GM23248 (cell line): Measurements from ENCODE around the gene LMNB1.

Experiments
- EZH2 ChIP-seq: fragments of 200-600 bp; sonication (generic); IDR thresholded peaks from 2 replicates; pipeline ENCODE4 v1.6.1; 2018; ENCODE audit warnings: antibody characterized with exemption, mild to moderate bottlenecking; ENCODE audit not compliant: insufficient read depth, poor library complexity, severe bottlenecking
- EZH2phosphoT487 ChIP-seq: fragments of 200-600 bp; sonication (generic); IDR thresholded peaks from 2 replicates; pipeline ENCODE4 v1.6.1; 2018; ENCODE audit warnings: antibody characterized with exemption, moderate library complexity, mild to moderate bottlenecking, low read depth; ENCODE audit not compliant: insufficient read depth

DNA sequence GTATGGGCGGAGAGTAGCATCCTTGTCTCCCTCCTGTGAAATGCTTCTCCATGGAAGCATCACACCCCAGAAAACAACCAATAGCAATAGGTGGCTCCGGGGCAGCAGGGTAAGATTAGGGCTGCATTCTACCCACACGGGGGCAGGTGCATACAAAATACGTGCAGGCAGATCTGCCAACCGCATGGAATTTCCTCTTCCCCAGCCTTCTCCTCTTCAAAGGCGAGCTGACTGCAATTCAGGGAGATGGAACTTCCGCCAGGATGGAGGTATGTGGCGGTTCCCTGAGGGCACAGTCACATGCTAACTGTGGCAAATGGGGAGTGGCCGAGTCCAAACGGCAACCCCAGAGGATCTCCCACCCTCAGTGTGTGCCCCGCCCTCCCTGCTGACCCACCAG, 81.5 kb downstream of the LMNB1 start:
- no peak for TF ChIP-seq EZH2
- TF ChIP-seq EZH2phosphoT487 = no peak
